Neural progenitor cell (in vitro differentiated cells): ENCODE data around the gene MYL3. TPM values are rescaled to one million over a fixed set of nuclear protein-coding genes. Genes with fewer than 3 reads are reported as not detected.

Experiments used
- DNase-seq: peaks from one replicate; pipeline ENCODE4 v3.0.0-alpha.2; 2016; ENCODE audit warnings: low spot score
- H2AFZ ChIP-seq: fragments of 200-600 bp; sonication (generic); replicated peaks from 2 replicates; pipeline ENCODE4 v1.6.1; 2016; ENCODE audit warnings: antibody characterized with exemption
- H3F3A ChIP-seq: fragments of 200-600 bp; sonication (generic); 2 replicates; pipeline ENCODE4 v1.6.1; 2016; ENCODE audit warnings: antibody characterized with exemption, low read depth
- H3K27ac ChIP-seq: fragments of 200-600 bp; sonication (generic); 2 replicates; pipeline ENCODE4 v1.5.1; 2016; ENCODE audit warnings: mild to moderate bottlenecking
- H3K27me3 ChIP-seq: fragments of 200-600 bp; sonication (generic); 2 replicates; pipeline ENCODE4 v1.6.1; 2016; ENCODE audit warnings: mild to moderate bottlenecking, moderate library complexity
- H3K36me3 ChIP-seq: fragments of 200-600 bp; sonication (generic); 2 replicates; pipeline ENCODE4 v1.5.1; 2016
- H3K4me1 ChIP-seq: fragments of 200-600 bp; sonication (generic); 2 replicates; pipeline ENCODE4 v1.6.1; 2016; ENCODE audit warnings: mixed run types
- H3K4me2 ChIP-seq: fragments of 200-600 bp; sonication (generic); 2 replicates; pipeline ENCODE4 v1.6.1; 2016
- H3K4me3 ChIP-seq: fragments of 200-600 bp; sonication (generic); 2 replicates; pipeline ENCODE4 v1.5.1; 2016
- H3K79me2 ChIP-seq: fragments of 200-600 bp; sonication (generic); 2 replicates; pipeline ENCODE4 v1.6.1; 2016; ENCODE audit warnings: low read depth
- H3K9ac ChIP-seq: fragments of 200-600 bp; sonication (generic); 2 replicates; pipeline ENCODE4 v1.6.1; 2016
- H3K9me3 ChIP-seq: fragments of 200-600 bp; sonication (generic); 2 replicates; pipeline ENCODE4 v1.5.1; 2016; ENCODE audit warnings: low read depth
- H4K20me1 ChIP-seq: fragments of 200-600 bp; sonication (generic); 2 replicates; pipeline ENCODE4 v1.6.1; 2016; ENCODE audit warnings: low read depth
- H3K27ac Mint-ChIP-seq: 3 replicates; pipeline ENCODE4 v1.8.0; 2021; ENCODE audit warnings: mixed read lengths
- H3K27me3 Mint-ChIP-seq: 2 replicates; pipeline ENCODE4 v1.8.0; 2022; ENCODE audit warnings: low read depth, mild to moderate bottlenecking, inconsistent platforms, moderate library complexity, mixed read lengths; ENCODE audit not compliant: insufficient read depth
- H3K36me3 Mint-ChIP-seq: 3 replicates; pipeline ENCODE4 v1.8.0; 2021; ENCODE audit warnings: mixed read lengths
- H3K4me1 Mint-ChIP-seq: 3 replicates; pipeline ENCODE4 v1.8.0; 2021; ENCODE audit warnings: mixed read lengths
- H3K4me3 Mint-ChIP-seq: 3 replicates; pipeline ENCODE4 v1.8.0; 2021; ENCODE audit warnings: mild to moderate bottlenecking, moderate library complexity, mixed read lengths
- H3K9me3 Mint-ChIP-seq: 3 replicates; pipeline ENCODE4 v1.8.0; 2020; ENCODE audit warnings: mixed read lengths
- EZH2 ChIP-seq: fragments of 200-600 bp; sonication (generic); IDR thresholded peaks from 2 replicates; pipeline ENCODE4 v1.6.1; 2017; ENCODE audit warnings: antibody characterized with exemption, mild to moderate bottlenecking, moderate library complexity
- EZH2phosphoT487 ChIP-seq: fragments of 200-600 bp; sonication (generic); IDR thresholded peaks from 2 replicates; pipeline ENCODE4 v1.6.1; 2017; ENCODE audit warnings: antibody characterized with exemption
- total RNA-seq: library from RNA; depleted of rRNA; stranded (reverse); fragments of >200 nt; gene quantifications from 2 replicates; pipeline ENCODE4 v1.2.3, GENCODE V29; 2015; ENCODE audit warnings: low replicate concordance
- TF ChIP-seq, protein P1 (sequence below): fragments of 200-600 bp; sonication (generic); IDR thresholded peaks from 2 replicates; pipeline ENCODE4 v1.5.1; 2017; ENCODE audit warnings: antibody characterized with exemption, mild to moderate bottlenecking

MYL3 gene
- total RNA-seq, 1 donor from 2014 or later = not detected

DNA sequence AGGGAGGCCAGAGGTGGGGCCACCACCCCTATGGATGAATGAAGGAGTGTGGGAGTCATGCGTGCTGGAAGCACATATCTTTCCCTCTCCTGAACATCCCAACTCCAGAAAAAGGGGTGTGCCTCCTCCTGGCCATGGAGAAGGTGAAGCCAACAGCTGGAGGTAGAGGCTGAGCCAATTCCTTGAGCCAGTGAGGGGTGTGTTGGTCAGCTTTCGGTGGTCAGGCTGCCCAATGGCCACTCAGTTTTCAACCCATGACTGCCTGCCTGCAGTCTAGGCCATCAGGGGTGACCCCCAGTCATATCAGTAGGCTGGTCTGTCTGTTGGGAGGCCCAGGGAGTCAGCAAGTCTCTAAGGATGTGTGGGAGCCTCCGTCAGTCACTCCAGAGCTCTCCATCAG, 27.9 kb upstream of the MYL3 start:
- Histone ChIP-seq H3K9ac (no peak overlapping the region), H3K27me3 (peaks cover 81% of the 10 kb centered on the region), H3K4me1 (no peaks in the 10 kb centered on the region), H4K20me1 (no peaks in the 10 kb centered on the region), H3K4me2 (no peak overlapping the region), H3K27ac (no peak overlapping the region), H3K9me3 (no peaks in the 10 kb centered on the region), H3K79me2 (no peaks in the 10 kb centered on the region), H3F3A (no peaks in the 10 kb centered on the region), H3K4me3 (no peak overlapping the region), H3K36me3 (no peaks in the 10 kb centered on the region), H2AFZ (no peak overlapping the region)
- Mint-ChIP-seq H3K36me3 (no peaks in the 10 kb centered on the region), H3K27ac (no peak overlapping the region), H3K4me1 (peaks cover 25% of the 10 kb centered on the region), H3K27me3 (peaks cover 18% of the 10 kb centered on the region), H3K4me3 (no peak overlapping the region), H3K9me3 (no peaks in the 10 kb centered on the region)
- TF ChIP-seq EZH2 (no peak), EZH2phosphoT487 (no peak)
- TF ChIP-seq, protein P1, sequence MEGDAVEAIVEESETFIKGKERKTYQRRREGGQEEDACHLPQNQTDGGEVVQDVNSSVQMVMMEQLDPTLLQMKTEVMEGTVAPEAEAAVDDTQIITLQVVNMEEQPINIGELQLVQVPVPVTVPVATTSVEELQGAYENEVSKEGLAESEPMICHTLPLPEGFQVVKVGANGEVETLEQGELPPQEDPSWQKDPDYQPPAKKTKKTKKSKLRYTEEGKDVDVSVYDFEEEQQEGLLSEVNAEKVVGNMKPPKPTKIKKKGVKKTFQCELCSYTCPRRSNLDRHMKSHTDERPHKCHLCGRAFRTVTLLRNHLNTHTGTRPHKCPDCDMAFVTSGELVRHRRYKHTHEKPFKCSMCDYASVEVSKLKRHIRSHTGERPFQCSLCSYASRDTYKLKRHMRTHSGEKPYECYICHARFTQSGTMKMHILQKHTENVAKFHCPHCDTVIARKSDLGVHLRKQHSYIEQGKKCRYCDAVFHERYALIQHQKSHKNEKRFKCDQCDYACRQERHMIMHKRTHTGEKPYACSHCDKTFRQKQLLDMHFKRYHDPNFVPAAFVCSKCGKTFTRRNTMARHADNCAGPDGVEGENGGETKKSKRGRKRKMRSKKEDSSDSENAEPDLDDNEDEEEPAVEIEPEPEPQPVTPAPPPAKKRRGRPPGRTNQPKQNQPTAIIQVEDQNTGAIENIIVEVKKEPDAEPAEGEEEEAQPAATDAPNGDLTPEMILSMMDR = no peak
- DNase-seq = no peak

DNA sequence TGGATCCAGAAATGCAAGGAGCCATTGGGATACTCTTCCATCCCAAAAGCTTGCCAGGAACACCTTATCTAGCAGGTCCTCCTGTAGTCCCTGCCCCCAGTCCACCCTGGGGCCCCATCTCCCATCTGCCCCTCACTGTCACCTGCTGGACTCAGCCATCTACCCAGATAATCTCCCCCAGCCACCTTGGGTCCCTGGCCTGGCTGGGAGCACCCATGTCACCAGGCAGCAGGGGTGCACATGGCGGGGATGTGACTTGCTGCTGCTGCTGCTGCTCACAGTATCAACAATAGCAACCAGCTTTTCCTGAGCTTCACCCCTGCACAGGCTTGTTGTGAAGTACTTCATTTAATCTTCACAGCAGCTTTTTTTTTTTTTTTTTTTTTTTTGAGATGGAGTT, 26.9 kb upstream of the MYL3 start:
- no peak overlapping the region for H3K9ac ChIP-seq
- H3K4me2 ChIP-seq = no peak overlapping the region
- no peaks in the 10 kb centered on the region for H3K9me3 ChIP-seq
- Mint-ChIP-seq H3K4me1 (peaks cover 26% of the 10 kb centered on the region), H3K9me3 (no peaks in the 10 kb centered on the region), H3K27ac (no peak overlapping the region), H3K4me3 (no peak overlapping the region), H3K27me3 (peaks cover 23% of the 10 kb centered on the region), H3K36me3 (no peaks in the 10 kb centered on the region)
- H3K36me3 ChIP-seq = no peaks in the 10 kb centered on the region
- H4K20me1 ChIP-seq = no peaks in the 10 kb centered on the region
- no peaks in the 10 kb centered on the region for H3K4me1 ChIP-seq
- no peaks in the 10 kb centered on the region for H3F3A ChIP-seq
- H3K79me2 ChIP-seq = no peaks in the 10 kb centered on the region
- H3K27me3 ChIP-seq = peaks cover 91% of the 10 kb centered on the region
- no peak overlapping the region for H3K27ac ChIP-seq
- TF ChIP-seq, protein P1 = no peak
- TF ChIP-seq EZH2 (no peak), EZH2phosphoT487 (no peak)
- no peak overlapping the region for H2AFZ ChIP-seq
- no peak overlapping the region for H3K4me3 ChIP-seq
- no peak for DNase-seq

GRCh38 chr3:46889381-46890110, 26.3 kb upstream of the MYL3 start:
- no peaks in the 10 kb centered on the region for H3K36me3 Mint-ChIP-seq
- no peak overlapping the region for H3K4me2 ChIP-seq
- H3K27me3 ChIP-seq = peaks cover 97% of the 10 kb centered on the region
- H3F3A ChIP-seq = no peaks in the 10 kb centered on the region
- peaks cover 29% of the 10 kb centered on the region for H3K27me3 Mint-ChIP-seq
- no peak overlapping the region for H3K4me3 ChIP-seq
- H3K9me3 ChIP-seq = no peaks in the 10 kb centered on the region
- H2AFZ ChIP-seq = no peak overlapping the region
- no peaks in the 10 kb centered on the region for H3K4me1 ChIP-seq
- peaks cover 31% of the 10 kb centered on the region for H3K4me1 Mint-ChIP-seq
- TF ChIP-seq EZH2 = no peak
- TF ChIP-seq, protein P1 = no peak
- no peak for TF ChIP-seq EZH2phosphoT487
- H3K4me3 Mint-ChIP-seq = no peak overlapping the region
- H3K9me3 Mint-ChIP-seq = no peaks in the 10 kb centered on the region
- H3K27ac Mint-ChIP-seq = no peak overlapping the region
- no peaks in the 10 kb centered on the region for H3K36me3 ChIP-seq
- no peaks in the 10 kb centered on the region for H3K79me2 ChIP-seq
- peaks cover 5% of the 10 kb centered on the region for H4K20me1 ChIP-seq
- no peak overlapping the region for H3K27ac ChIP-seq
- no peak for DNase-seq
- H3K9ac ChIP-seq = no peak overlapping the region
